H1 (cell line): ENCODE results near the gene RNF220. TPM values are rescaled to one million over a fixed set of nuclear protein-coding genes. Genes with fewer than 3 reads are reported as not detected.

Source experiments
- CTCF ChIA-PET: fragments of 300-600 bp; sonication (Branson Sonifier 250); formaldehyde crosslinking; loops from one replicate; lab custom pipeline; 2021; ENCODE audit not compliant: partially characterized antibody; lab: Charles Lee
- POLR2A ChIA-PET: fragments of 300-600 bp; sonication (Branson Sonifier 250); formaldehyde crosslinking; loops from one replicate; lab custom pipeline; 2021; ENCODE audit warnings: inconsistent platforms; ENCODE audit not compliant: partially characterized antibody; lab: Charles Lee
- DNase-seq, 2 experiments: peaks; one replicate each; pipeline versions ENCODE4 v3.0.0 to v3.0.0-alpha.2; 2010 to 2022; ENCODE audit warnings: low spot score in 2 of 2, low read depth in 1 of 2, mixed read lengths in 1 of 2
- FAIRE-seq: peaks from 2 replicates; lab custom pipeline; 2011; peaks lifted over from hg19 to GRCh38; lab: Jason Lieb, UNC
- H2AFZ ChIP-seq: 2 replicates; pipeline ENCODE4 v1.8.1; 2012; ENCODE audit warnings: low read length, inconsistent platforms
- H2AK5ac ChIP-seq: 2 replicates; pipeline ENCODE4 v1.6.1; 2013; ENCODE audit warnings: low read depth, low read length
- H2BK120ac ChIP-seq: replicated peaks from 2 replicates; pipeline ENCODE3; 2013; ENCODE audit warnings: low read depth, low read length, inconsistent platforms
- H2BK12ac ChIP-seq: 2 replicates; pipeline ENCODE4 v1.6.1; 2013; ENCODE audit warnings: low read depth, low read length
- H2BK15ac ChIP-seq: 2 replicates; pipeline ENCODE4 v1.6.1; 2013; ENCODE audit warnings: low read length
- H2BK20ac ChIP-seq: 2 replicates; pipeline ENCODE4 v1.6.1; 2013; ENCODE audit warnings: low read length
- H2BK5ac ChIP-seq: 2 replicates; pipeline ENCODE4 v1.6.1; 2013; ENCODE audit warnings: low read depth, low read length
- H3K14ac ChIP-seq: 2 replicates; pipeline ENCODE4 v1.6.1; 2013; ENCODE audit warnings: inconsistent platforms; ENCODE audit not compliant: insufficient read length
- H3K18ac ChIP-seq: 2 replicates; pipeline ENCODE4 v1.6.1; 2013; ENCODE audit warnings: low read length; ENCODE audit errors: extremely low read depth
- H3K23ac ChIP-seq: 2 replicates; pipeline ENCODE4 v1.6.1; 2013; ENCODE audit warnings: inconsistent platforms; ENCODE audit not compliant: insufficient read length
- H3K23me2 ChIP-seq: 2 replicates; pipeline ENCODE4 v1.6.1; 2013; ENCODE audit warnings: low read depth, low read length
- H3K27ac ChIP-seq: 2 replicates; pipeline ENCODE4 v1.6.1; 2011; ENCODE audit warnings: low read depth, low read length, inconsistent platforms
- H3K27me3 ChIP-seq, 4 experiments: replicated peaks in 1 of 4; 1 replicate in 1 of 4; 2 replicates in 3 of 4; pipeline versions ENCODE4 v1.6.1 to v1.8.1; 2011 to 2013; ENCODE audit warnings: low read length in 3 of 4, mild to moderate bottlenecking in 3 of 4, inconsistent platforms in 2 of 4, mixed read lengths in 2 of 4, moderate library complexity in 1 of 4; ENCODE audit not compliant: control insufficient read depth in 3 of 4, insufficient read depth in 3 of 4; ENCODE audit errors: extremely low read depth in 1 of 4
- H3K36me3 ChIP-seq, 4 experiments: 2 replicates each; pipeline versions ENCODE4 v1.6.1 to v1.8.1; 2011 to 2013; ENCODE audit warnings: mild to moderate bottlenecking in 4 of 4, low read length in 3 of 4, moderate library complexity in 2 of 4, control low read depth in 1 of 4, inconsistent platforms in 1 of 4; ENCODE audit not compliant: insufficient read depth in 4 of 4, control insufficient read depth in 2 of 4
- H3K4ac ChIP-seq: replicated peaks from 2 replicates; pipeline ENCODE3; 2013; ENCODE audit warnings: low read length, low read depth, mixed read lengths, inconsistent platforms; ENCODE audit not compliant: insufficient read length
- H3K4me1 ChIP-seq, 4 experiments: replicated peaks in 1 of 4; 1 replicate in 1 of 4; 2 replicates in 3 of 4; pipeline versions ENCODE4 v1.6.1 to v1.8.1; 2011 to 2013; ENCODE audit warnings: low read length in 3 of 4, inconsistent platforms in 2 of 4, mixed read lengths in 1 of 4; ENCODE audit not compliant: insufficient read depth in 4 of 4, control insufficient read depth in 3 of 4
- H3K4me2 ChIP-seq, 2 experiments: 2 replicates each; pipeline versions ENCODE4 v1.6.1 to v1.8.1; 2011 to 2013; ENCODE audit warnings: low read depth in 2 of 2, low read length in 2 of 2, control low read depth in 1 of 2, inconsistent platforms in 1 of 2, mild to moderate bottlenecking in 1 of 2; ENCODE audit not compliant: insufficient read depth in 1 of 2
- H3K4me3 ChIP-seq, 4 experiments: fragments of 200-600, 300-600 bp in 1 of 4; sonication (generic), shearing (Covaris generic), sonication (Bioruptor Twin) in 1 of 4; 2 replicates each; pipeline versions ENCODE4 v1.5.1 to v1.8.1; 2011 to 2016; ENCODE audit warnings: low read length in 4 of 4, low read depth in 3 of 4, control low read depth in 2 of 4, inconsistent platforms in 2 of 4, mild to moderate bottlenecking in 2 of 4, mixed read lengths in 1 of 4, moderate library complexity in 1 of 4; ENCODE audit not compliant: insufficient read depth in 2 of 4; ENCODE audit errors: extremely low read depth in 1 of 4
- H3K56ac ChIP-seq: replicated peaks from 2 replicates; pipeline ENCODE3; 2013; ENCODE audit warnings: low read depth, mild to moderate bottlenecking, mixed read lengths, low read length, inconsistent platforms; ENCODE audit not compliant: insufficient read length
- H3K79me1 ChIP-seq: 2 replicates; pipeline ENCODE4 v1.6.1; 2013; ENCODE audit warnings: low read depth, low read length, control low read depth
- H3K79me2 ChIP-seq, 2 experiments: 2 replicates each; pipeline versions ENCODE4 v1.6.1 to v1.8.1; 2012 to 2013; ENCODE audit warnings: low read length in 2 of 2, mild to moderate bottlenecking in 2 of 2, inconsistent platforms in 1 of 2; ENCODE audit not compliant: insufficient read depth in 2 of 2, control insufficient read depth in 1 of 2
- H3K9ac ChIP-seq, 4 experiments: replicated peaks in 1 of 4; 1 replicate in 1 of 4; 2 replicates in 3 of 4; pipeline versions ENCODE4 v1.6.1 to v1.8.1; 2011 to 2013; ENCODE audit warnings: low read depth in 3 of 4, low read length in 3 of 4, control low read depth in 2 of 4, mild to moderate bottlenecking in 2 of 4, moderate library complexity in 2 of 4, inconsistent platforms in 1 of 4; ENCODE audit errors: extremely low read depth in 1 of 4
- H3K9me3 ChIP-seq, 2 experiments: 2 replicates each; pipeline versions ENCODE4 v1.6.1 to v1.8.1; 2012 to 2013; ENCODE audit warnings: mild to moderate bottlenecking in 2 of 2, moderate library complexity in 2 of 2, control low read depth in 1 of 2, inconsistent platforms in 1 of 2, low read depth in 1 of 2, low read length in 1 of 2, mixed read lengths in 1 of 2; ENCODE audit not compliant: insufficient read depth in 2 of 2
- H4K20me1 ChIP-seq, 2 experiments: replicated peaks in 1 of 2; 2 replicates each; pipeline versions ENCODE3 to v1.8.1; 2011 to 2013; ENCODE audit warnings: inconsistent platforms in 2 of 2, low read length in 2 of 2, mild to moderate bottlenecking in 1 of 2; ENCODE audit not compliant: insufficient read depth in 2 of 2, control insufficient read depth in 1 of 2
- H4K5ac ChIP-seq: 2 replicates; pipeline ENCODE4 v1.6.1; 2013; ENCODE audit warnings: low read length, low read depth, mixed read lengths, inconsistent platforms; ENCODE audit not compliant: insufficient read length
- H4K8ac ChIP-seq: 2 replicates; pipeline ENCODE4 v1.8.0; 2013; ENCODE audit warnings: mild to moderate bottlenecking, moderate library complexity, low read length, inconsistent platforms; ENCODE audit not compliant: insufficient read depth; ENCODE audit errors: extremely low read depth
- H4K91ac ChIP-seq: replicated peaks from 2 replicates; pipeline ENCODE3; 2013; ENCODE audit warnings: low read length, mixed read lengths, inconsistent platforms; ENCODE audit not compliant: insufficient read length
- RBBP5 ChIP-seq: IDR thresholded peaks from 2 replicates; pipeline ENCODE4 v1.7.1; 2012; ENCODE audit warnings: low read depth, mild to moderate bottlenecking, inconsistent platforms, low read length, moderate library complexity, borderline replicate concordance
- WGBS, 2 experiments: shearing (Covaris generic) in 1 of 2; methylation state at CpG; one replicate each; pipeline versions ENCODE4 v1.1.6 to v1.1.7; 2013 to 2015; ENCODE audit warnings: low lambda C conversion rate in 2 of 2, mixed read lengths in 2 of 2, inconsistent platforms in 1 of 2, low coverage in 1 of 2, missing lambda C conversion rate in 1 of 2; ENCODE audit not compliant: insufficient replicate concordance in 2 of 2, insufficient coverage in 1 of 2, insufficient read length in 1 of 2; ENCODE audit errors: extremely low coverage in 1 of 2, missing lambda C conversion rate in 1 of 2; 5-methylcytosine and 5-hydroxymethylcytosine counted together
- polyA plus RNA-seq, 7 experiments: library from polyadenylated mRNA; depleted of rRNA in 3 of 7; stranded (reverse) in 5 of 7; unstranded in 2 of 7; fragments of >200 nt in 5 of 7; fragments of 200-250 nt in 2 of 7; gene quantifications; 1 replicate in 5 of 7; 2 replicates in 1 of 7; 4 replicates in 1 of 7; pipeline versions ENCODE4 v1.2.1 to v1.2.3, GENCODE V29; 2011 to 2013; ENCODE audit warnings: missing spikeins in 2 of 7, mixed read lengths in 2 of 7
- total RNA-seq: library from RNA; stranded (reverse); fragmentation: NEBNext Ultra II Directional; extraction: Animal tissue kit (Norgen Biotek cat#: 25700); gene quantifications from 2 replicates; pipeline ENCODE4 v1.2.1, GENCODE V29; 2021

Gene RNF220
- total and polyA plus RNA-seq, 2 of the 8 experiments (the other 6 are each of a cell fraction or from before 2014, with no cell fraction given): 123 to 160 TPM

DNA sequence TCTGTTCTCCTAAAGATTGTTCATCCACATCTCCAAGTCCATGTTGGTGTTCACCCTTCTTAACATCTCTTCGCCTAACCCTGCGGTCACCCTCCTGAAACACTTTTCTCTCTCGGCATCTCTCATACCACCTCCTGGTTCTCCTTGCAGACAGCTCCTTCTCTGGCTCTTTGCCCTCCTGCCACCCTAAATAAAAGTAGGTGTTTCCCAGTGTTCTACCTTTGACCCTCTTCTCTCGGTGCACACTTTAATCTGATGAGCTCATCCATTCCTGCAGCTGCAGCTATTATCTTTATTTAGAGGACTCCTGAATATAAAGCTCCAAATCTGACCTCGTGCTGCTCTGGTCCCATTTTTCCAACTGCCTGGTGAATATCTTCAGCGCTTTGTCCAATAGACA is 142.3 kb downstream of the RNF220 start:
- H3K27me3 ChIP-seq: peaks cover 0 to 10% (median 2%) of the 10 kb centered on the region in 4 experiments; a peak in 2 of 7 replicates
- no peak overlapping the region for H4K5ac ChIP-seq
- H3K18ac ChIP-seq: no peak overlapping the region
- ChIA-PET POLR2A (interaction anchor here (1.0 to 6.2 kb wide), 5 partner anchors 7 to 142 kb away, joined by 3 to 33 read pairs (median 4); partner anchors contain the start of gene RNF220), CTCF (interaction anchor here (0.6 to 12.2 kb wide), 26 partner anchors 8 to 232 kb away, joined by 3 to 78 read pairs (median 4); no protein-coding TSS in a partner anchor)
- H2BK20ac ChIP-seq: peak overlapping the region; percentile 38
- no peak overlapping the region for H2BK120ac ChIP-seq
- 92% methylated on average over 6 of the region's 6 CpGs; no CpG with 5 or more reads in 1 of the 2 experiments for WGBS, 2 experiments
- no peak overlapping the region for H2BK12ac ChIP-seq
- H3K23me2 ChIP-seq: no peaks in the 10 kb centered on the region
- no peak overlapping the region for H3K4ac ChIP-seq
- H3K23ac ChIP-seq: no peak overlapping the region
- no peak for DNase-seq
- H4K8ac ChIP-seq: no peak overlapping the region
- no peak overlapping the region for H2AFZ ChIP-seq
- H2BK5ac ChIP-seq: no peak overlapping the region
- no peaks in the 10 kb centered on the region for H3K9me3 ChIP-seq
- H3K56ac ChIP-seq: no peak overlapping the region
- H3K4me1 ChIP-seq: peaks cover 14 to 39% (median 24%) of the 10 kb centered on the region in 4 experiments
- no peaks in the 10 kb centered on the region for H4K20me1 ChIP-seq
- no peaks in the 10 kb centered on the region; the same call in 1 of the 2 replicates for H3K79me1 ChIP-seq
- no peak for TF ChIP-seq RBBP5
- no peaks in the 10 kb centered on the region for H3K36me3 ChIP-seq
- H4K91ac ChIP-seq: no peak overlapping the region
- FAIRE-seq: no peak
- no peak overlapping the region for H3K4me2 ChIP-seq
- H3K27ac ChIP-seq: no peak overlapping the region
- H3K14ac ChIP-seq: no peak overlapping the region
- no peak overlapping the region for H3K9ac ChIP-seq
- H2BK15ac ChIP-seq: peak overlapping the region; percentile 9; the same call in 1 of the 2 replicates
- peaks cover 0 to 3% of the 10 kb centered on the region in 2 experiments; a peak in 2 of 4 replicates for H3K79me2 ChIP-seq
- H3K4me3 ChIP-seq: no peak overlapping the region
- peak overlapping the region; percentile 34; the same call in 1 of the 2 replicates for H2AK5ac ChIP-seq
